HG03558 (cell line): ENCODE data around the gene RNF167.

Experiments
- ATAC-seq: cut with Tn5 transposase; IDR thresholded peaks from one replicate; pipeline ENCODE4 v1.9.1; 2021; ENCODE audit warnings: moderate number of reproducible peaks; ENCODE audit not compliant: unreplicated experiment; ENCODE audit errors: extremely low read depth

The RNF167 gene

DNA sequence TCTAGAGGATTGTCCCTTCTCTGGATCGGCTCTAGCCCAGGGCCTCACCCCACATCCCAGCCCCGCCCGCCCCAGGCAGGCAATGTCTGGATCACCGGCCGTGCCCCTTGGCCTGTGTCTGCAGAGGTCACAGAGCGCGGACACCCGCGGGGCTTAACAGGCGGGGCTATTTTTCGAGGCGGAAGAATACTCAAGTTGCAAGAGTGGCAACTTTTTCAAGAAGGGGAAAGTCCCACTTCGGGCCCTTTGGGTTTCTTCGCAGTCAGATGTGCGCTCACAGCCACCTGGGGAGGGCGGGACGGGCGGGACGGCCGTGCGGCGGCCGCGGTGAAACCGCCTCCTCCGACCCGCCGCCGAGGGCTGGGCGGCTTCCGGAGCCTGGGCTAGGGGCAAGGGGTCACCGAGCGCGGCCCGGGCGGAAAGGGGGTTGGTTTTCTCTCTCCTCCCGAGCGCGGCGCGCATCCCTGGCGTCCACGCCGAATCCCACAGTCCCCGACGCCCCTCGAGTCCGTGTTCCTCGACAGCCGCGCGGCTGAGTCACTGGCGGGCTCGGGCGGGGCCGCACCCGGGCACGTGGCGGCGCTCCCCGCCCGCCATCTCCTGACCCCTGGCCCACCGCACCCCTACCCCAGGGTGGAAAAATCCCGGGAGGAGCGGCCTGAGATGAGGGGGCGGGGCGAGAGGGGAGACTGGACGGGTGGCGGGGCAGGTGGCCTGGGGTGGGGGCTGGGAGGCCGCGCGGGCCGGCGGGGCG is 9.4 kb downstream of the RNF167 start:
- no peak for ATAC-seq

DNA sequence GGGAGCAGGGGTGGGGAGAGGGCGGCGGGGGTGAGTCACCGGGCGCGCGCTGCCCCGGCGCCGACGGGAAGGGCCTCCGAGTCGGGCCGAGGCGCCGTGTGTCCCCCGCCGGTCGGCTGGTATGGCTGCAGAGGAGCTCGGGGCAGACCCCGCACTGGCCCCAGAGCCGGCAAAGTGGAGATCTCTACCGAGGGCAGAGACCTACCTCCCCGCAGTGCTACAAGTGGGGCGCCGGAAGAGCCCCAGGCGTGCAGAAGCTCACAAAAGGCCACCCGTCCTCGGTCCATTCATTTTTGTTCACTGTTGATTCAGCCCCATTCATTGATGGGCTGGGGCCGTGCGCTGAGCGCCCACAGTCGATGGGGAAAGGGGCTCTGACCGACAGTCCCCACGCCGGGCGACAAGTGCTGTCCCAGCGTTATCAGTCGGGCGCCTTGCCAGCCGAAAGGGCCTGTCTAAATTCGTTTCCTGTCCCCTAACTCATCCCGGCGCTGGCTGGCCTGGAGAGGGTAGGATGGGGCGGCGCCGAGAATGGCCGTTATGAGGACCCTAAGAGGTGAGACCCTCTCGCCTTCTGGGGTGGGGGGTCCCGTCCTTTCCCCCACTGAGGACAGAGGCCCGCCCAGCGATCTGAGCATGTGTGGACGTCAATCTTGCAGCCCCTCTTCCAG is 10.1 kb downstream of the RNF167 start:
- no peak for ATAC-seq

DNA sequence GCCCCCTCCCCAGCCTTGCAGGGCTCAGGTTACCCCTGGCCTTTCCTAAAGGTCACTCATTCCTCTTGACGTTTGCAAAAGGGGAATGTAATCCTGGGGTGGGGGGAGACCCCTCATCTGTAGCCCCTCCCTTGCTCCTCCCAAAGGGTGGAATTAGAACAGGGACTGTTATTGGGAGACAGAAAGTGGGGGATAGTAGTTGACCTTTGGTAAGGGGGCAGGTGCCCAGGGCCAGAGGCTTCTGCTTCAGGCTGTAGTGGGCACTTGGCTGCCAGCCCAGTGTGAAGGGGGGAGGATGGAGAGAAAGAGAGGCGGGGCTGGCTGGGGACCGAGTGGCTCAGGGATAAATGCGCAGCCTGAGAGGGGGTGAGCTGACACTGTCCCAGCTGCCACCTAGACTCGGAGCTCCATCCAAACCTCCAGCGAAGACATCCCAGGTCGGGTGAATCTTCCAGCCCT is 10.7 kb downstream of the RNF167 start, which contains the start of gene ENO3:
Gene ENO3 (plus strand): TSS at position 374 of the 459 bp plus-strand sequence. CDS start 711 bp downstream, outside the sequence.
- no peak for ATAC-seq

DNA sequence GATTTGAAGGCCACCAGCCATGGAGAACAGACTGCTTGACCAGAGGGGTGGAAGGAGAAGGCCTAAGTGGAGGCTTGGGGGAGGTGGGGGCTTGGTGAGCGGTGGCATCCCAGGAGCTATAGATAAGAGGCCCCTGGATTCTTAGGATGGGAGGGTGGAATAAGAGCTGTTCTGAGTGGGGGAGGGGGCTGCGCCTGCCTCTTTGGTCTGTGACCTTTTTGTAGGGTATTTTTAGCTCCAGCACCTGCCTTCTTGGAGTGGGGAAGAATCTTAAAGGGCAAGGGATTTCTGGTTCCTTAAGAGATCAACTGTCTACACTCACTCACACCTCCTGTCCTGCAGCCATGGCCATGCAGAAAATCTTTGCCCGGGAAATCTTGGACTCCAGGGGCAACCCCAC is 11.4 kb downstream of the RNF167 start:
- no peak for ATAC-seq

DNA sequence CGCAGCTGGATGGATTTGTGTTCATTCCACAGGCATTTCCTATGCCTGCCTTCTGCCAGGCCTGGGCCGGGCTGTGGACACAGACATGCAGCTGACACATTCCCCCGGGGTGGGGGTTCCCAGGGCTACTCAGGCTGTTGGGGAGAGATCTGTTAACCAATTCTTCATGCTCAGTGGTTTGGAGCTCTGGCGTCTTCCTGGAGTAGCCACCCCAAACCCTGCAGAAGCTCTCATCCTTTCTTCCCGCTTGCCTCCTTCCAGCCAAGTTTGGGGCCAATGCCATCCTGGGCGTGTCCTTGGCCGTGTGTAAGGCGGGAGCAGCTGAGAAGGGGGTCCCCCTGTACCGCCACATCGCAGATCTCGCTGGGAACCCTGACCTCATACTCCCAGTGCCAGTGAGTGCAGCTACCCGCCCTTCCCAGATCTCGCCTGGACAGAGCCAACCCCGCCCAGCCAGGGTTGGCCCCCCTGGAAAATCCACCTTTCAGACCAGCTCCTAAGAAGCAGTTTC is 13.4 kb downstream of the RNF167 start:
- ATAC-seq: no peak

DNA sequence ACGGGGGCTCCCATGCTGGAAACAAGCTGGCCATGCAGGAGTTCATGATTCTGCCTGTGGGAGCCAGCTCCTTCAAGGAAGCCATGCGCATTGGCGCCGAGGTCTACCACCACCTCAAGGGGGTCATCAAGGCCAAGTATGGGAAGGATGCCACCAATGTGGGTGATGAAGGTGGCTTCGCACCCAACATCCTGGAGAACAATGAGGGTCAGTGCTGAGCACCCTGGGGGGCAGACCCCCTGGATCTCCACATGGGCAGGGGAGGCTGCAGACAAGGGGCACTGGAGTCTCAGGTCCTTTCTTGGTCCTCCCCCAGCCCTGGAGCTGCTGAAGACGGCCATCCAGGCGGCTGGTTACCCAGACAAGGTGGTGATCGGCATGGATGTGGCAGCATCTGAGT is 15.0 kb downstream of the RNF167 start:
- no peak for ATAC-seq

DNA sequence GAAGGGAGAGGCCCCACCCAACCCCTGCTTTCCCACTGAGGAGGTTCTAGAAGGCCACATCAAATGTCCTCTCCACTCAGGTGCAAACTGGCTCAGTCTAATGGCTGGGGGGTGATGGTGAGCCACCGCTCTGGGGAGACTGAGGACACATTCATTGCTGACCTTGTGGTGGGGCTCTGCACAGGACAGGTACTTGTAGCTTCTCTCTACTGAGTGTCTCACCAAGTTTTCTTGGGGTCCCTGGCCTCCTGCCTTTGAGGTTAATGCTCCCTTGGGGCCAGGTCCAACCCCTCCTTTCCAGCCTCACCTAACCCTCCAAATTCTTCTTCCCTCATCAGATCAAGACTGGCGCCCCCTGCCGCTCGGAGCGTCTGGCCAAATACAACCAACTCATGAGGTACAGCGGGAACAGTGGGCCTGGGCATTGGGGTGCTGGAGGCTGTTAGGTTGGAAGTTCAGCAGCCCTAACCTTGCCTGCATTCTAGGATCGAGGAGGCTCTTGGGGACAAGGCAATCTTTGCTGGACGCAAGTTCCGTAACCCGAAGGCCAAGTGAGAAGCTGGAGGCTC is 16.5 kb downstream of the RNF167 start:
- ATAC-seq: no peak

DNA sequence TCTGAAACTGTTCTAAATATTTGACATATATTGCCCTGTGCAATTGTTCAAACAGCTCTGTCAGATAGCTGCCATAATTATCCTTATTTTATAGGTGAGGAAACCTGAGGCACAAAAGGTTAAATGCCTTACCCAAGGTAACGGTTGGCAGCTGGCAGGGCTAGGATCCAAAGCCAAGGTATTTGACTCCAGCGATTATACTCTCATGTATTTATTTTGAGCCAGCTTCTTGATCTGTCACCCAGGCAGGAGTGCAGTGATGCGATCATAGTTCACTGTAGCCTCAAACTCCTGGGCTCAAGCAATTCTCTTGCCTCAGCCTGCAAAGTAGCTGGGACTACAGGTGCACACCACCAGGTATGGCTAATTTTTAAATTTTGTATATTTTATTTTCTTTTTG is 18.0 kb downstream of the RNF167 start:
- no peak for ATAC-seq

DNA sequence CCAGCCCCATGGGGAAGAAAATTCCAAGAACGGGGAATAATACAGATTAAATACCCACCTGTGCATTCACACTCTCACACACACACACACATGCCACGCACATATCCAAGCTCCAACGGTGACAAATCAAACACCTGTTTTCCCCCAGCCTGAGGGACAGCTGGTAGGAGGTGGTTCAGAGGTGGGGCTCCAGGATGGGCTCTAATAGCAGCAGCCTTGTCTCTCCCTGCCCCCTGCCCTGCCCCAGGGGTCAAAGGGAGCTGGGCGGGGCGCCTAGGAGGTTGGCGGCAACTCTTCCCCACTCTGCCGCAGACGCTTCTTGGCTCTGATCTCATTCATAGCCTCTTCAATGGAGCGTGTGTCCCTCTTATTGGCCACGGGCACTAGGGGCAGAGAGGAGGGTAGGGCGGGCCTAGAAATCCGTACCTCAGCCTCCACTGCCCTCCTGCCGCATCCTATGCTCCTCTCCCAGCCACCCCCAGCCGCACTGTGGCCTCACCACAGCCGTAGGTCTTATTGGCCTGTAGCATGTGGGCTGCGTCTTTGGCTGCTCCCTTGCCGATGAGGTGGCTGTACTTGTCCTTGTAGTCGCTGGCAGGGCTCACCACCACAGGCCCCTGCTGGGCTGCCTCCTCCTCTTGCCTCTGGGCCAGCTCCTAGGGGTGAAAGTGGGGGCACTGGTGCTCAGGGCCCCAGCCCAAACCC is 19.3 kb downstream of the RNF167 start:
- ATAC-seq: no peak

DNA sequence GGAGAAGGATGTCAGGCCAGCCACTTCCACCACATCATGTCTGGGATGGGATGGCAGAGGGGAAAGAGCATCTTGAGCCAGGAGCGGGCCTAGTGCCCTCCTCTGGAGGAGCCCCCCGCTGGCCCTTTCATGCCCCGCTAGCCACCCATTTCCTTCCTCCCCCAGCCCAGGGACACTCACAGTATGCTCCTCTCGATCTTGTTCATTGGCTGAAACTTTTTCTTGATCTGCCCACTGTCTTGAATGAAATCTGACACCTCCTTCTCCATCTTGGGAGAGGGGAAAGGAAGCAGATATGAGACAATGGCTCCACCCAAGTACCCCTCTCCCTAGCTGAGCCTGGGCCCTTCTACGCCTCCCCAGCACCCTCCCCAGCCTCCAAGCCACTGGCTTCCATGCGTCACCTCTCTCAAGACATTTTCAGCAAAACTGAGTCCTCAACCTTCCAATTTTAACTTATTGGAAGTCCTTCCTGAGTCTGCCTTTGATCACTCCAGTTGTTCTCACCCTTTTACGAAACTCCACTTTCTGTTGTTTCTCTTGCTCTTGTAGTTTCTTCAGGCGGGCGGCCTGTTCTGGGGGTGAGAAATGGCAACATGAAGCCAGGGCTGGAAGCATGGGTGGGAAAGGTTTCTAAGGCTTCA is 20.3 kb downstream of the RNF167 start:
- no peak for ATAC-seq

DNA sequence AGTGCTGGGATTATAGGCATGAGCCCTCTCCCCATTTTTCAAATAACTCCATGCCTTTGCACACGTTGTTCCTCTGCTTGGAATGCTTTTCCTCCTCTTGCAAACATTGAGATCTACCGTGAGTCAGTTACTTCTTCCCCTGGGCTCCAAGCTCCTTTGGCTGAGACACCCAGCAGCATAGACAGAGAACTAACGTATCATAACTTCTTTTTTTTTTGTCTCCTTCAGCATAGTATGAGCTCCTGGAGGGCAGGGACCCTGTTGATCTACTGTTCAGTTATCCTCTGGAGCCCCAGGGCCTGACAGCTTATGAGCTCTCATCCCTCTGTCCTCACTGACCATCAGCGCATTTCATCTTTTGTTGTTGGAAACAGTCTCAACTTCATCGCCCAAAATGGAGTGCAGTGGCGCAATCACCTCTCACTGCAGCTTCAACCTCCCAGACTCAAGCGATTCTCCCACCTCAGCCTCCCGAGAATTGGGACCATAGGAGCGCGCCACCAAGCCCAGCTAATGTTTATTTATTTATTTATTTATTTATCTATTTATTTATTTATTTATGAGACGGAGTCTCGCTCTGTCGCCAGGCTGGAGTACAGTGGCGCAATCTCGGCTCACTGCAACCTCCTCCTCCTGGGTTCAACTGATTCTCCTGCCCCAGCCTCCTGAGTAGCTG is 25.4 kb downstream of the RNF167 start:
- ATAC-seq: no peak

DNA sequence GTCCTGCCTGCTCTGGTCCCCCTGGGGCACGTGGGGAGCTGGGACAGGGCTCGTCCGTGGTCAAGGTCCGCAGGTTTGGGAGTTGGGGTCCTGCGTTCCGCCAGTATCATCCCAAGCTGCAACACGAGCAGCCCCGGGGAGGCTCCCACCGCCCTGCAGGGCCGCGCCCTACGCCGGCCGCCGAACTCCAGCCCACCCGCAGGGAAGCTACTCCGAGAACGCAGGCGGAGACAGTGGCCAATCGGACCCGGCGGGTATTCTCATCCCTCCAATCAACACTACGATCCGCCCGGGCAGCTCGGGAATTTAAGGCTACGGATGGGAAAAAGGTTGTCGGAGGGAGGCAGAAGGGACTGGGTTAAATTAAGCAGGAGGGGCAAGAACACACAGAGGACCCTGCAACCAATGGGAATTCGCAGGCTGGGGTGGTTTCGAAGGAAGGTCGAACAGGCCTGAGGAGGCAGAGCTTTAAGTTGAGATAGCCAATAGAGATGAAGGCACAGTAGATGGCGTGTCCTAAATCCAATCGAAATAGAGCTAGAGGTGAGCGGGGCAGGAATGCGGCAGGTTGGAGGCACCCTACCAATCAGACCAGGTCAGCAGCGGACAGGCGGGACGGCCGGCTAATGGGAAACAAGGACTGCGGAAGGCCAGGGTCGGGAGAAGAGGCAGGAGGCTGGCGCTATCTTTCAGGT is 26.9 kb downstream of the RNF167 start:
- ATAC-seq: peak; percentile 54

DNA sequence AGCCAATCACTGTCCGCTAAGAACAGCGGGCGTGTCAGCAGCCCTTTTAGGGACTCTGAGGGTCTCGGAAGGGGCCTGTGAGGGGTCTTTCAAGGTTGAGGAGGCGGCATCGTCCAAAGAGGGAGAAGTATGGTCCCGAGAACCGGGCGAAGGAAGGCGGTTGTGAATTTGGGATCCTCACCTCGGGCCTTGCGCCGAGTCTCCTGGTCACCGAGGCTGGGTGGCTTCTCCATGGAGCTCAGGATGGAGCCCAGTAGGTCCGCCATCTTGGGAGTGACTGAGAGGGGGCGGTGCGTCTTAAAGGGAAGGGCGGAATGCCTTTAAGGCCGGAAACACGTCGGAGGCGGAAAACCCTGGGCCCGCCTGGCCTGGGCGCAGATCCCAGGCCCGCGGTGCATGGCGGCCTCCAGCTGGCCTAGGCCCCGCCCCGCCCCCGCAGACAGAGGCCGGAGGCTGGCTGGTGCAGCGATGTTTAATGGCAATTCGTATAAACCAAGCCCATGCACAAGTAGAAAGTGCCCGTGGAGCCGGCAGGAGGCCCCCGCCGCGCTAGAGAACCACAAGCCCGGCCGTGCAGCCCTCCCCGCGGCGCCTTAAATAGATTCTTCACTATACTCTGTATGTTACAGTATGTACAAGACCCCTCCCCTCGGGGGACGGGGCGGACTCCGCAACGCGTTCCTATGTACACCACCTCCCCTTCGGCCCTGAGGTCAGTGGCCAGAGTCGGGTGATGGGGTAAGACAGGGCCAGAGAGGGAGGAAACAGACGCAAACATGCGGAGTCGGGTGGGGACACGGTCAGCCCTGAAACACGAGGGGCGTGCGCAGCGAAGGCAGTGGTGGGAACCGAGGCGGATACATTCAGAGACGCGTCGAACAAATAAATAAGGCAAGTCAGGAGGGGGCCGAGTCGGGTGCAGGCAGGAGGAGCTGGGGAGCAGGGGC is 27.7 kb downstream of the RNF167 start, which contains the start of gene SPAG7:
Gene SPAG7 (minus strand): TSS at position 279 of the 947 bp plus-strand sequence. CDS start 13 bp downstream, at position 266.
- ATAC-seq: peak; percentile 35

DNA sequence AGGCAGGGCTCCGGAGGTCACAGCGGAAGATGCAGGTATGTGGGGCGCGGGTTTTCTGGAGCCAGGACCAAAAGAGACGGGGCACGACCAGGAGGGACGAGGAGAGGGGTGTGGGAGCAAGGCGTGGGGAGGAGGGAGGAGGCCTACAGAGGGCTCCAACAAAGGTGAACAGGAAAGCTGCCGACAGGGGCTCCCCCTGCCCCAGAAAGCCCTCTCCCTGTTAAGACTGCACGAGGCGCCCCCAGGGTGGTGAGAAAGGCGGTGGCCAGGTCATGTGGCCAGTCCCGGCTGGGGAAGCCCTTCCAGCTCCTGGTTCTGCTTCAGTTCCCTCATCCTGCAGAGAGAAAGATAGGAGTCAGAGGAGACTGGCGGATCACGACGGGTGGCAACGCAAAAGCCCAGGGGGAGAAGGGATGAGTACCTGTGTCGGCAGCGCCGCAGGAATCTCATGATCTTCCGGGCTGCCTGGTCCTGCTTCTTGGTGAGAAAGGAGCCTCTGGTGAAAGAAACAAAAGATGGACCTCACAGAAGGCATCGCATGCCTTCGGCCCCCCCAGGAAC is 28.5 kb downstream of the RNF167 start:
- no peak for ATAC-seq

DNA sequence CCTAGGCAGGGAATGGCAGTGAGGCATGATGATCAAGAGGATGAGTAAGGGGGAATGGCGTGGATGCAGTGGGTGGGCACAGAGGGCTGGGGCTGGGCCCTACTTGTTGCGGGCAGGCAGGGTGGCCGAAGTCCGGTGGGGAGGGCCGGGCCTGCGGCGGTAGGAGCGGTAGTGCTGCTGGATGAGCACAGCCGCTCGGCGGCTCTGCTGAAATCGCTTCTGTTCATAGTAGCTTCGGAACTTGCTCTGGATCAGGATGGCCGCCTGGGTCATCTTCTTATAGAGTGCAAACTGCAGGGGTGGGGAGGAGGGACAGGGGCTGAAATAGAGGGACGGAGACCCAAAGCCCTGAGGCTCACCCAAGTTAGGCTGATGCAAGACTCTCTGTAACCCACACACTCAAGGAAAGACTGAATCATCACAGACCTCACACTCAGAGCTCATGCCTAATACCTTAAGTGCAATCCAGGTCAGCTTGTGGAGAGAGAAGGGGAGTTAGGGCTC is 29.0 kb downstream of the RNF167 start:
- ATAC-seq: no peak

DNA sequence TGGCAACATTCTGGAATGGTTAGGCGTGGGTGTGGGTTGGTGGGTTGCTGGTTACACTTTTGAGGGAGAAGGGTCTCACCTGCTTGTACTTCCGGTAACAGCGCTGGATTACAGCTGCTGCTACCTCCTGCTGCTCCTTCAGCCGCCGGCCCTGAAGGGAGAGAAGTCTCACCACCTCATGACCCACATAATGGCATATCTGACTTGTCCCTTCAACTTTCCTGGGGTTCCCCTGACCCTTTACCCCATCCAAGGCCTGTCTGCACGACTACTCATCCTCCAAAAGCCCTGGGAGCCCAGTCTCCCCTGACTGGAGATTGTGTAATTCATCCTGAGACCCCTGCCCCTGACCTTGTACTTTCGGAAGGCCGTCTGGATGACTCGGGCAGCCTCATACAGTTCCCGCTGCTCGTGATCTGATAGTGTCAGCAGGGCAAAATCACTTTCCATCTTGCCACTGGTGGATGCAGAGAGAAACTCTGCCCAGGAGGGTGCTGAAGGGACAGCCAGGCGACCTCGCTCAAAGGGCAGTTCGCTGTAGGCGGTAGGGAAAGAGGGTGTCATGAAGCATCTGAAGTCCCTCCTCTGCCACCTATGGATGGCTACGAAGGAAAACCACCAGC is 29.6 kb downstream of the RNF167 start:
- no peak for ATAC-seq

DNA sequence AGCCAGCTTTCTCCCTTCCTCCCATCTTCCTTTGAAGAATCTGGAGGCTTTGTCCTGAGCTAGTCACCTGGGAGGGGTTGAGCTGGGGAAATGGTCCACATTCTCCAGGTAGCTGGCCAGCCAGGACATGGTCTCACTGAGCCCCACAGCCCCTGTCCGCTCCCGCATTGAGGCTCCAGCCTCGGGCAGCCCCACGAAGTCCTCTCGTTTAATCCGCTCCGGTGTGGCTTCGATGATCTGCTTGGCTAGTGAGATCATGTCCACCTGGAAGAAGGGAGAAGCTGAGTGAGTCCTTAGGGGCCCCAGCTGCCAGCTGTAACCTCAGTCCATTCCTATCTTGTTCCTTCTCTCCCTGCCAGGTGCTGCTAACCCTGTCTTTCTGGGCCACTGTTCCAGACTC is 30.2 kb downstream of the RNF167 start:
- no peak for ATAC-seq
